Gastrocnemius medialis (tissue), 4 donors: Measurements from ENCODE around the gene MARCO.

Experiments used
- POLR2A ChIP-seq, 2 donors: fragments of 450-650 bp; IDR thresholded peaks; one replicate each; pipeline ENCODE4 v1.6.1; 2017; ENCODE audit warnings: antibody characterized with exemption in 2 of 2, mild to moderate bottlenecking in 2 of 2, moderate library complexity in 2 of 2
- TF ChIP-seq, protein P1 (sequence below), 5 experiments: fragments of 450-650 bp in 3 of 5; fragments of 200-600 bp in 2 of 5; sonication (generic) in 2 of 5; IDR thresholded peaks in 4 of 5; conservative IDR thresholded peaks in 1 of 5; 1 replicate in 4 of 5; 2 replicates in 1 of 5; pipeline ENCODE4 v1.5.1; 2016 to 2019; ENCODE audit warnings: antibody characterized with exemption in 5 of 5, mild to moderate bottlenecking in 3 of 5, moderate library complexity in 3 of 5

DNA sequence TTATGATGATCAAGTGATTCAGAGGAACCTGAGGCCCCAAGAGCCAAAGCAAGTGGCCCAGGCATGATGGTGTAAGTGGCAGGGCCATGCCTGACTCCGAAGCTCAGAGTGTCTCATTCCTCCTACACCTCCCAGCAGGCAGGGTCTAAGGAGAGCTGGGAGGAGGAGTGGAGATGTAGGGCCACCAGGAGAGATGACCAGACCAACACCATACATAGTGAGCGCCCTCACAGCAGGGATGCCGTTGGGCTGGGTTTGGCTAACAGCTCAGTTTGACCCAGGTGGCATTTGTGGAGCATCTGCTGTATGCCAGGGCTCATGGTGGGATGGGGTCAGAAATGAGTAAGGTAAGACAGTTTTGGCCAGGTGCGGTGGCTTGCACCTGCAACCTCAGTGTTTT is 80.7 kb downstream of the MARCO start:
- TF ChIP-seq, protein P1, sequence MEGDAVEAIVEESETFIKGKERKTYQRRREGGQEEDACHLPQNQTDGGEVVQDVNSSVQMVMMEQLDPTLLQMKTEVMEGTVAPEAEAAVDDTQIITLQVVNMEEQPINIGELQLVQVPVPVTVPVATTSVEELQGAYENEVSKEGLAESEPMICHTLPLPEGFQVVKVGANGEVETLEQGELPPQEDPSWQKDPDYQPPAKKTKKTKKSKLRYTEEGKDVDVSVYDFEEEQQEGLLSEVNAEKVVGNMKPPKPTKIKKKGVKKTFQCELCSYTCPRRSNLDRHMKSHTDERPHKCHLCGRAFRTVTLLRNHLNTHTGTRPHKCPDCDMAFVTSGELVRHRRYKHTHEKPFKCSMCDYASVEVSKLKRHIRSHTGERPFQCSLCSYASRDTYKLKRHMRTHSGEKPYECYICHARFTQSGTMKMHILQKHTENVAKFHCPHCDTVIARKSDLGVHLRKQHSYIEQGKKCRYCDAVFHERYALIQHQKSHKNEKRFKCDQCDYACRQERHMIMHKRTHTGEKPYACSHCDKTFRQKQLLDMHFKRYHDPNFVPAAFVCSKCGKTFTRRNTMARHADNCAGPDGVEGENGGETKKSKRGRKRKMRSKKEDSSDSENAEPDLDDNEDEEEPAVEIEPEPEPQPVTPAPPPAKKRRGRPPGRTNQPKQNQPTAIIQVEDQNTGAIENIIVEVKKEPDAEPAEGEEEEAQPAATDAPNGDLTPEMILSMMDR (IDR thresholded peaks at IDR 0.05 in 4 of 5, conservative IDR thresholded peaks at IDR 0.05 in 1 of 5) = no peak
- no peak for TF ChIP-seq POLR2A (IDR thresholded peaks at IDR 0.05)
